CD4-positive, alpha-beta T cell (primary cell): ENCODE results near the gene RANBP2. TPM values are rescaled to one million over a fixed set of nuclear protein-coding genes. Genes with fewer than 3 reads are reported as not detected.
A peak's percentile ranks its signal among the peaks of the same experiment; 100 is the strongest.

ENCODE experiments used
- ATAC-seq: fragments of 200-7000 bp; cut with Tn5 transposase; one replicate; pipeline ENCODE4 v1.10.0; 2022; ENCODE audit warnings: mild to moderate bottlenecking; ENCODE audit not compliant: poor library complexity
- CTCF ChIA-PET: fragments of 350-600 bp; sonication (Branson Sonifier 250); formaldehyde crosslinking; loops from one replicate; lab custom pipeline; 2021; ENCODE audit warnings: antibody characterized with exemption, inconsistent platforms; lab: Charles Lee
- POLR2A ChIA-PET: fragments of 350-600 bp; sonication (Branson Sonifier 250); formaldehyde crosslinking; loops from one replicate; lab custom pipeline; 2021; ENCODE audit warnings: antibody characterized with exemption, inconsistent platforms; lab: Charles Lee
- DNase-seq, 14 experiments: peaks; one replicate each; pipeline ENCODE4 v3.0.0-alpha.2; 2013 to 2020; ENCODE audit warnings: mixed read lengths in 2 of 14
- H3K27ac ChIP-seq, 2 donors: one replicate each; pipeline versions ENCODE4 v1.5.1 to v1.7.0; 2013; ENCODE audit warnings: low read length in 2 of 2, low read depth in 1 of 2, mild to moderate bottlenecking in 1 of 2
- H3K27me3 ChIP-seq, 2 experiments: 1 replicate in 1 of 2; 2 replicates in 1 of 2; pipeline versions ENCODE4 v1.6.1 to v1.7.0; 2013; ENCODE audit warnings: low read length in 2 of 2, control low read depth in 1 of 2, mild to moderate bottlenecking in 1 of 2, moderate library complexity in 1 of 2; ENCODE audit not compliant: insufficient read depth in 2 of 2, control insufficient read depth in 1 of 2
- H3K36me3 ChIP-seq: one replicate; pipeline ENCODE4 v1.6.1; 2013; ENCODE audit warnings: low read length, control low read depth; ENCODE audit not compliant: insufficient read depth
- H3K4me1 ChIP-seq: one replicate; pipeline ENCODE4 v1.6.1; 2013; ENCODE audit warnings: low read length, control low read depth; ENCODE audit not compliant: insufficient read depth
- H3K4me3 ChIP-seq: one replicate; pipeline ENCODE4 v1.5.1; 2013; ENCODE audit warnings: mild to moderate bottlenecking, low read length, moderate library complexity
- H3K9me3 ChIP-seq, 2 experiments: 1 replicate in 1 of 2; 2 replicates in 1 of 2; pipeline versions ENCODE4 v1.6.1 to v1.7.0; 2013; ENCODE audit warnings: low read length in 2 of 2, mild to moderate bottlenecking in 2 of 2, control low read depth in 1 of 2, moderate library complexity in 1 of 2; ENCODE audit not compliant: control insufficient read depth in 1 of 2, insufficient read depth in 1 of 2
- H3K27ac Mint-ChIP-seq: one replicate; pipeline ENCODE4 v1.8.0; 2020; ENCODE audit warnings: mixed read lengths
- H3K27me3 Mint-ChIP-seq: one replicate; pipeline ENCODE4 v1.8.0; 2021; ENCODE audit warnings: mixed read lengths
- H3K36me3 Mint-ChIP-seq: one replicate; pipeline ENCODE4 v1.8.0; 2021; ENCODE audit warnings: low read depth, mixed read lengths
- H3K4me1 Mint-ChIP-seq: one replicate; pipeline ENCODE4 v1.8.0; 2021; ENCODE audit warnings: low read depth, mixed read lengths
- H3K4me3 Mint-ChIP-seq: one replicate; pipeline ENCODE4 v1.8.0; 2020; ENCODE audit warnings: mild to moderate bottlenecking, mixed read lengths
- H3K9me3 Mint-ChIP-seq: one replicate; pipeline ENCODE4 v1.8.0; 2020; ENCODE audit warnings: mixed read lengths
- intact Hi-C, 2 experiments: fragments of 100-400 bp; cut with DNase I in 1 of 2; cut with micrococcal nuclease in 1 of 2; formaldehyde crosslinking; loops; one replicate each; pipeline versions ENCODE4 v1.15.1 to v1.9.0; 2023 to 2025; cut with DNase I, micrococcal nuclease
- total RNA-seq, 174 experiments: library from RNA in 2 of 174; stranded (reverse) in 2 of 174; gene quantifications; one replicate each; pipeline ENCODE4 v1.2.3 and lab custom pipeline; 2021 to 2026
- TF ChIP-seq, protein P1 (sequence below): fragments of 200-600 bp; IDR thresholded peaks from one replicate; pipeline ENCODE4 v1.8.0; 2022; ENCODE audit warnings: antibody characterized with exemption, mild to moderate bottlenecking

The RANBP2 gene
- total RNA-seq, 2 experiments from 2014 or later = 182 to 186 TPM

DNA sequence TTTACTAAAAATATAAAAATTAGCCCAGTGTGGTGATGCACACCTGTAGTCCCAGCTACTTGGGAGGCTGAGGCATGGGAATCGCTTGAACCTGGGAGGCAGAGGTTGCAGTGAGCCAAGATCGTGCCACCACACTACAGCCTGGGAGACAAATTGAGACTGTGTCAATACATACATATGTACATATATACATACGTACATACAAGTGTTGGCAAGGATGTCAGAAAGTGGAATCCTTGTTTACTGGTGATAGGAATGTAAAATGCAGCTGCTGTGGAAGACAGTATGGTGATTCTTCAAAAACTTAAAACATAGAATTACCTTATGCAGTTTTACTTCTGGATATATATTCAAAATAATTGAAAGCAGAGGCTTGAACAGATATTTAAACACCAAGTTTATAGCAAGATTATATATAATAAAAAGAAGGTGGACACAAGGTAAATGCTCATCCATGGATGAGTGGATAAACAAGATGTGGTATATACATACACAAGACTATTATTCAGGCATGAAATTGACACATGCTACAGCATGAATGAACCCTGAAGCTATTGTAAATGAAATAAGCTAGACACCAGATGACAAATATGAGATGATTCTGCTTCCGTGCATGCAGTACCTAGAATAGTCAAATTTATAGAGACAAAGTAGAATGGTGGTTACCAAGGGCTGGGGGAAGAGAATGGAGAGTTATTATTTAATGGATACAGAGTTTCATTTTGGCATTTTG lies 110.5 kb downstream of the RANBP2 start:
- TF ChIP-seq, protein P1, sequence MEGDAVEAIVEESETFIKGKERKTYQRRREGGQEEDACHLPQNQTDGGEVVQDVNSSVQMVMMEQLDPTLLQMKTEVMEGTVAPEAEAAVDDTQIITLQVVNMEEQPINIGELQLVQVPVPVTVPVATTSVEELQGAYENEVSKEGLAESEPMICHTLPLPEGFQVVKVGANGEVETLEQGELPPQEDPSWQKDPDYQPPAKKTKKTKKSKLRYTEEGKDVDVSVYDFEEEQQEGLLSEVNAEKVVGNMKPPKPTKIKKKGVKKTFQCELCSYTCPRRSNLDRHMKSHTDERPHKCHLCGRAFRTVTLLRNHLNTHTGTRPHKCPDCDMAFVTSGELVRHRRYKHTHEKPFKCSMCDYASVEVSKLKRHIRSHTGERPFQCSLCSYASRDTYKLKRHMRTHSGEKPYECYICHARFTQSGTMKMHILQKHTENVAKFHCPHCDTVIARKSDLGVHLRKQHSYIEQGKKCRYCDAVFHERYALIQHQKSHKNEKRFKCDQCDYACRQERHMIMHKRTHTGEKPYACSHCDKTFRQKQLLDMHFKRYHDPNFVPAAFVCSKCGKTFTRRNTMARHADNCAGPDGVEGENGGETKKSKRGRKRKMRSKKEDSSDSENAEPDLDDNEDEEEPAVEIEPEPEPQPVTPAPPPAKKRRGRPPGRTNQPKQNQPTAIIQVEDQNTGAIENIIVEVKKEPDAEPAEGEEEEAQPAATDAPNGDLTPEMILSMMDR = no peak
- Histone ChIP-seq H3K27ac (no peak overlapping the region), H3K4me1 (no peaks in the 10 kb centered on the region), H3K9me3 (no peaks in the 10 kb centered on the region), H3K4me3 (no peak overlapping the region), H3K27me3 (no peaks in the 10 kb centered on the region), H3K36me3 (no peaks in the 10 kb centered on the region)
- Mint-ChIP-seq H3K9me3 (no peaks in the 10 kb centered on the region), H3K27ac (no peak overlapping the region), H3K4me3 (no peak overlapping the region), H3K36me3 (peaks cover 19% of the 10 kb centered on the region), H3K4me1 (peaks cover 15% of the 10 kb centered on the region), H3K27me3 (no peaks in the 10 kb centered on the region)
- no peak for ATAC-seq
- no peak for DNase-seq
- CTCF ChIA-PET = no interaction called here
- POLR2A ChIA-PET = no interaction called here
- intact Hi-C loops = no loop called here

DNA sequence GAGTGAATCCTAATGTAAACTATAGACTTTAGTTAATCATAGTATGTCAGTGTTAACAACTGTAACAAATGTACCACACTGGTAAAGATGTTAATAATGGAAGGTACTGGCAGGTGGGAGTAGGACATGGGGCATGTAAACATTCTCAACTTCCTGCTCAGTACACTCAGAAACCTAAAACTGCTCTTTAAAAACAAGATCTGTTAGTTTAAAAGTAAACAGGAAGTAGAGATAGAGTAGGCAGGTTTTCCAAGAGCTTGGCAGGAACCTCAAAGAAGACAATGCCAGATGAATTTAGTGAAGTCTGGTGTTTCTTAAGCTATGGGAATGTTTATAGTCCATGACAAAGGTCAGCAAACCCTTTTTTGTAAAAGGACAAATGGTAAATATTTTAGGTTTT lies 113.9 kb downstream of the RANBP2 start:
- POLR2A ChIA-PET = no interaction called here
- H3K27ac ChIP-seq = no peak overlapping the region
- H3K4me3 ChIP-seq = no peak overlapping the region
- Mint-ChIP-seq H3K36me3 (peaks cover 26% of the 10 kb centered on the region), H3K27ac (peak overlapping the region; percentile 26), H3K9me3 (peaks cover 6% of the 10 kb centered on the region), H3K4me1 (peaks cover 16% of the 10 kb centered on the region), H3K4me3 (peak overlapping the region; percentile 35), H3K27me3 (no peaks in the 10 kb centered on the region)
- CTCF ChIA-PET = no interaction called here
- no peaks in the 10 kb centered on the region for H3K36me3 ChIP-seq
- intact Hi-C loops = no loop called here
- DNase-seq = peak in 1 of 14 experiments; percentile 6
- H3K9me3 ChIP-seq = no peaks in the 10 kb centered on the region
- TF ChIP-seq, protein P1 = no peak
- no peaks in the 10 kb centered on the region for H3K4me1 ChIP-seq
- no peak for ATAC-seq
- no peaks in the 10 kb centered on the region for H3K27me3 ChIP-seq

DNA sequence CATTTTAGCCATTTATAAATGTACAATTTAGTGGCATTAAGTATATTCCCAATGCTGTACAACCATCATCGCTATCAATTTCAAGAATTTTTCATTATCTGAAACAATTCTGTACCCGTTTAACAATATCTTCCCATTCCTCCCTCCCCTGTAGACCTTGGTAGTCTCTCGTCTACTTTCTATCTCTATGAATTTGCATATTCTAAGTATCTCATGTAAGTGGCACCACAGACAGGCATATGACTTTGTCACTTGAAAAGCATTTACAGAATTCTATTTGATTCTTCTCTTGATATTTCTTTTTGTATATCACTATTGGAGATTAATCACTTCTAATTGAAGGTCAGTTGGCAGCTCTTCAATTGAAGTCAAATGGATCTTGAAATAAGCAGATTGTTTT lies 115.3 kb downstream of the RANBP2 start:
- CTCF ChIA-PET = no interaction called here
- no peak overlapping the region for H3K4me3 Mint-ChIP-seq
- intact Hi-C loops = no loop called here

More for the DNA sequence above, 115.3 kb downstream of the RANBP2 start:
- POLR2A ChIA-PET = no interaction called here
- no peaks in the 10 kb centered on the region for H3K27me3 Mint-ChIP-seq
- H3K4me1 ChIP-seq = no peaks in the 10 kb centered on the region
- no peak overlapping the region for H3K27ac Mint-ChIP-seq
- DNase-seq (no peak), ATAC-seq (no peak)
- H3K4me1 Mint-ChIP-seq = peaks cover 16% of the 10 kb centered on the region
- H3K9me3 Mint-ChIP-seq = peaks cover 6% of the 10 kb centered on the region
- no peaks in the 10 kb centered on the region for H3K27me3 ChIP-seq
- no peak overlapping the region for H3K27ac ChIP-seq
- TF ChIP-seq, protein P1 = no peak
- H3K36me3 ChIP-seq = no peaks in the 10 kb centered on the region
- no peaks in the 10 kb centered on the region for H3K9me3 ChIP-seq
- peaks cover 34% of the 10 kb centered on the region for H3K36me3 Mint-ChIP-seq
- H3K4me3 ChIP-seq = no peak overlapping the region
